Effector memory CD4-positive, alpha-beta T cell (primary cell): Measurements from ENCODE around the gene CSMD2.

ENCODE experiments used
- DNase-seq, 3 donors: peaks; one replicate each; pipeline ENCODE4 v3.0.0-alpha.2; 2020
- H3K27ac ChIP-seq: 2 replicates; pipeline ENCODE4 v1.7.0; 2013; ENCODE audit warnings: mild to moderate bottlenecking, low read length, moderate library complexity; ENCODE audit not compliant: insufficient read depth, poor library complexity, severe bottlenecking
- H3K27me3 ChIP-seq: replicated peaks from 2 replicates; pipeline ENCODE4 v1.7.0; 2013; ENCODE audit warnings: mild to moderate bottlenecking, low read length; ENCODE audit not compliant: insufficient read depth, control insufficient read depth, poor library complexity, severe bottlenecking
- H3K36me3 ChIP-seq: 2 replicates; pipeline ENCODE4 v1.7.0; 2013; ENCODE audit warnings: mild to moderate bottlenecking, low read length, moderate library complexity; ENCODE audit not compliant: control insufficient read depth, insufficient read depth
- H3K4me1 ChIP-seq: 2 replicates; pipeline ENCODE4 v1.7.0; 2013; ENCODE audit warnings: low read length, mild to moderate bottlenecking; ENCODE audit not compliant: control insufficient read depth, insufficient read depth, poor library complexity, severe bottlenecking
- H3K4me3 ChIP-seq: 2 replicates; pipeline ENCODE4 v1.7.0; 2013; ENCODE audit warnings: low read length, low read depth, mild to moderate bottlenecking; ENCODE audit not compliant: insufficient read depth, poor library complexity, severe bottlenecking
- H3K9me3 ChIP-seq: 2 replicates; pipeline ENCODE4 v1.7.0; 2013; ENCODE audit warnings: mild to moderate bottlenecking, low read length, moderate library complexity; ENCODE audit not compliant: control insufficient read depth

Gene CSMD2

DNA sequence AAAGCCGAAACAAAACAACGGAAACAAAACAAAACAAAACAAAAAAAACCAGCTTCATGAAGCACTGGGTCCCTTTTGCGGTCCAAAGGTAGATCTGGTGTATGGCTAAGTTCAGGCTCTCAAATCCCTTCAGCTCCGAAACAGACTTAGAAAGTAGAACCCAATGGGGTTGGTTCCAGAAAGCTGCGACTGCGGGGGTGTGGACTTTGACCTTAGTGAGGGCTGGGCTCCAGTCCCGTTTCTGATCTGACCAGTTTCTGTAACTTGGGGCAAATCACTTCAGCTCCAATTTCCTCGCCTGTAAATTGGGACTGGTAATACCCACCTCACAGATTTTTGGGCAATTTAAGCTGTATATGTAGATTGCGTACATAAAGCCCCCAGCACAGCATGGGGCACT, 587.4 kb downstream of the CSMD2 start:
- no peak for DNase-seq
- H3K4me3 ChIP-seq, result no peak overlapping the region
- no peaks in the 10 kb centered on the region for H3K9me3 ChIP-seq
- H3K27ac ChIP-seq, result no peak overlapping the region
- peaks cover 4% of the 10 kb centered on the region for H3K27me3 ChIP-seq
- no peaks in the 10 kb centered on the region for H3K4me1 ChIP-seq
- no peaks in the 10 kb centered on the region for H3K36me3 ChIP-seq

DNA sequence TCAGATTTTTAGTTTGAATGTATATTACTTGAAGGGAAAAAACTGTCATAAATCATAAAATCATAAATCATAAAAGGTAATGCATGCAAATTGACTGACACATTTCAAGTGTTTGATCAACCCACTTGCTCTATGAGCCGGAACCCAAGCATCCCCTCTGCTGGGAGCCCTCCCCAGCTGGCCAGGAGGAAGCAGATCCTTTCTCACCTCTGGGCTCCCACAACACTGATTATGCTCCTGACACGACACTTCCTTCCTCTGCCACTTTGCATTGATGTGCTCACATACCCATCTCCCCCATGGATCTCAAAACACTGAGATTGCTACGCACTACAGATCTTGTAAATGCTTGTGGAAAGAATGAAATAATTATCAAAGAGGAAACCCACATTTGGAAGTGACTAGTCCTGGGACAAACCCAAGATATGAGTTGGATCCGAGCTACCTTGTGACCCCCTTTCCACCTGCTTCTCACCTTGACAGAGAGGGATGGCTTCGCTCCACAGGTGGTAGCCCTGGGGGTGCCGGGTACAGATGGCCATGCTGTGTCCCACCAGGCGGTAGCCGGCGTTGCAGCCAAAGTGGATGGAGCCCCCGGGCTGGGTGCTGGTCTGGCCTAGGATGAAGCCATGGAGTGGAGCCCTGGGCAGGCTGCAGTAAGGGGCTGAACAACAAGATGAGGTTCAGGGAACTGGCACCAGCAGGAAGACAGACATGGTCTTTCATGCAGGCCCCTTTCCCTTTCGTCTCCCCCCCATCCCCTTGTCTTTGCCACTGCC, 588.0 kb downstream of the CSMD2 start:
- Histone ChIP-seq H3K4me1 (no peaks in the 10 kb centered on the region), H3K4me3 (no peak overlapping the region), H3K36me3 (no peaks in the 10 kb centered on the region), H3K27me3 (peaks cover 4% of the 10 kb centered on the region), H3K9me3 (no peaks in the 10 kb centered on the region), H3K27ac (no peak overlapping the region)
- DNase-seq, result no peak

DNA sequence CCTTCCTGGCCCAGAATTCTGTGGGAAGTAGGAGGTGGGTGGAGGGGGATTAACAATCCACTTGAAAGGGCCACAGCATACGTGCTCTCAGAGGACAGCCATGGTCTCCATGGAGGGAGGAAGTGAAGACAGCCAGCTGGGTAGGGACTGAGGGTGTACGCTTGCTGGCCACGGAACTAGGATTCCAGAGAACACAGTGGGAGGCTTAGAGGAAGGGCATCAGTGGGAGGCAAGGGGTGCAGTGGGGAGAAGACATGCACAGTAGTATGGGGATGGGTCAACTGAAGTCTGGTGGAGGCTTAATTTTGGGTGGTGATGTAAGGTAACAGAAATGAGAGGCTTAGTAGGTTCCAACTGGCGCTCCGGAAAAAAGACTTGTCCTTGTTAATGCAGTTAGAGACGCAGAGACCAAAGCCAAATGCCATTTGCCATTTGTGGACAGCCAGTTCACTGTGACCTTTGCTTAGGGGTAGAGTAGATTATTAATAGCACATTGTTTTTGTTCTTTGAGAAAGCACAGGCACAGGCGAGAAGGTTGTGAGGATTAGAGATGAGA, 589.6 kb downstream of the CSMD2 start:
- DNase-seq, result no peak
- no peak overlapping the region for H3K4me3 ChIP-seq
- no peak overlapping the region for H3K27ac ChIP-seq
- peaks cover 4% of the 10 kb centered on the region for H3K27me3 ChIP-seq
- H3K9me3 ChIP-seq, result no peaks in the 10 kb centered on the region
- no peaks in the 10 kb centered on the region for H3K36me3 ChIP-seq
- H3K4me1 ChIP-seq, result no peaks in the 10 kb centered on the region

DNA sequence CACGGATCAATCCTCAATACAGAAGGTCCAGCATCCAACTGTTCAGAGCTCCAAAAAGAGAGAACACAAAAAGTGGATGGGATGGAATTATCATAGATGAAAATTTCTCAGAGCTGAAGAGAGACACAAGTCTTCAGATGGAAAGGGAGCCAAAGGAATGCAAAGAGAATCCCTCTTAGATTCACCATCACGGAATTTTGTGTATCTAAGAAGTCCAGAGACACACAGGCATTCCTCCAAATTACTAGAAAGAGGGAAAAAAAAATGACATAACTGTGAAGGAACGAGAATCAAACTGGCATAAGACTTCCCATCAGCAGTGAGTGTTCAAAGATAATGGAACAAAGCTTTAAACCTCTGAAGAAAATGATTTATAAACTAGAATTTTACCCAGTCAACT, 591.4 kb downstream of the CSMD2 start:
- Histone ChIP-seq H3K4me1 (no peaks in the 10 kb centered on the region), H3K27ac (no peak overlapping the region), H3K9me3 (no peaks in the 10 kb centered on the region), H3K36me3 (no peaks in the 10 kb centered on the region), H3K27me3 (peaks cover 4% of the 10 kb centered on the region), H3K4me3 (no peak overlapping the region)
- no peak for DNase-seq

DNA sequence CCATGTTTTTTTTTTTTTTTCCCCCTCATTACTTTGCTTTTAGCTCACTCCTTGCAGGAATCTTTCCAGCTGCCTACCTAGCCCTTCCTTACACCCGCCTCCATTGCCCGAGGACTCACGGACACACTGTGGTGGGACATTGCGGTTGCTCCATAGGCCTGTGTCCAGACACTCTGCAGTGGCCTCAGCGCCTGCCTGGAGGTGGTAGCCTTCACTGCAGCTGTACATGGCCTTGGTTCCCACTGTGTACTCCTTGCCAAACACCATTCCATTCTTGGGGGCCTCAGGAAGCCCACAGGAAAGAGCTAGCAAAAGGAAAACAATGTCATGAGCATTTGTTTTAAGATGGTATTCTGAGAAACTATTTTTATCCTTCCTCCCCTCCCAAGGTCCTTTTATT, 592.6 kb downstream of the CSMD2 start:
- Histone ChIP-seq H3K4me3 (no peak overlapping the region), H3K27ac (no peak overlapping the region)
- no peak for DNase-seq

DNA sequence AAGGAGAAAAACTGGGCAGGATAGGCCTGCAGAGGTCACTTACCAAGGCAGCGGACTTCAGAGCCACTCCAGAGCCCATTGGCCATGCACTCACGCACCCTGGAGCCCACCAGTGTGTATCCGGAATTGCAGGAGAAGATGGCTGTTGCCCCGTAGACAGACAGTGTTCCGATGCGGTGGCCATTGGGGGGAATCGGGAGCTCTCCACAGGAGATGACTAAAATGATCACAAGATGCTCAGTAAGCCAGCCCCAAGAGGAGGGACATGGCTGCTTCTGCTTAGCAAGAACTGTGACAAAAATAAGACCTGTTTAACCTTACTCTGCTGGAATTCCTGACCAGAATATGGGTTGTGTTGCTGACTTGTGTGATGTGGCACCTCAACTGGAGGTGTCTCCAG, 595.7 kb downstream of the CSMD2 start:
- H3K27ac ChIP-seq, result no peak overlapping the region
- H3K36me3 ChIP-seq, result no peaks in the 10 kb centered on the region
- no peak overlapping the region for H3K4me3 ChIP-seq
- DNase-seq, result no peak
- H3K9me3 ChIP-seq, result no peaks in the 10 kb centered on the region
- peaks cover 4% of the 10 kb centered on the region for H3K27me3 ChIP-seq
- no peaks in the 10 kb centered on the region for H3K4me1 ChIP-seq

More for the DNA sequence above, 592.6 kb downstream of the CSMD2 start:
- Histone ChIP-seq H3K4me1 (no peaks in the 10 kb centered on the region), H3K27me3 (peaks cover 4% of the 10 kb centered on the region), H3K36me3 (no peaks in the 10 kb centered on the region), H3K9me3 (no peaks in the 10 kb centered on the region)

DNA sequence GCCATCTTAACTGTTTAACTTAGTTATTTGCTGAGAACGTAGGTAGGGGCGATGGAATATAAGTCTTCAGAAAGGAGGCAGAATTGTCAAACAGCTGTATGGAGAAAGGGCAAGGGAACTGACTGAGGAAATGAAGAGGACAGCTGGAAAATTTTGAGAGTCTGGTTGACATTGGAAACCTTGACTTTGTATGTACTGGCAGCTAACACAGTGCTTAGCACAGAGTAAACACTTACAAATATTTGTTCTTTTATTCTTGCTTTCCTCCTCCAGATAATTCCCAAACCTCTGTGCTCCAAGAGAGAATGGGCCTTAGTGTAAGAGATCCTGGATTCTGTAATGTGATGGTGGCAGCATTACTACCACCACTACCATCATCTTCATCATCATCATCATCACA, 601.3 kb downstream of the CSMD2 start:
- DNase-seq, result no peak
- no peaks in the 10 kb centered on the region for H3K9me3 ChIP-seq
- H3K27ac ChIP-seq, result no peak overlapping the region
- no peaks in the 10 kb centered on the region for H3K36me3 ChIP-seq
- no peaks in the 10 kb centered on the region for H3K4me1 ChIP-seq
- no peaks in the 10 kb centered on the region for H3K27me3 ChIP-seq
- no peak overlapping the region for H3K4me3 ChIP-seq

DNA sequence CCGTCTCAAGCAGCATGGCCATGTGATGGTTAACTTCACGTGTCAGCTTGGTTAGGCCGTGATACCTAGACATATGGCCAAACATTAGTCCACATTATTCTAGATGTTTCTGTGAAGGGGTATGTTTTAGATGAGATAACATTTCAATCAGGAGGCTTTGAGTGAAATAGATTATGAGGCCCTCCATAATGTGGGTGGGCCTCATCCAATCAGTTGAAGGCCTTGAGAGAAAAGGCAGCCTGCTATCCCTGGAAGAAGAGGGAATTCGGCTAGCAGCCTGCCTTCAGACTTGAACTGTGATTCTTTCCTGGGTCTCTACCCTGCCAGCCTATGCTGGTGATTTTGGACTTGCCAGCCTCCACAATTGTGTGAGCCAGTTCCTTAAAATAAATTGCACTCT, 602.5 kb downstream of the CSMD2 start:
- Histone ChIP-seq H3K27ac (no peak overlapping the region), H3K9me3 (no peaks in the 10 kb centered on the region)
- no peak for DNase-seq

DNA sequence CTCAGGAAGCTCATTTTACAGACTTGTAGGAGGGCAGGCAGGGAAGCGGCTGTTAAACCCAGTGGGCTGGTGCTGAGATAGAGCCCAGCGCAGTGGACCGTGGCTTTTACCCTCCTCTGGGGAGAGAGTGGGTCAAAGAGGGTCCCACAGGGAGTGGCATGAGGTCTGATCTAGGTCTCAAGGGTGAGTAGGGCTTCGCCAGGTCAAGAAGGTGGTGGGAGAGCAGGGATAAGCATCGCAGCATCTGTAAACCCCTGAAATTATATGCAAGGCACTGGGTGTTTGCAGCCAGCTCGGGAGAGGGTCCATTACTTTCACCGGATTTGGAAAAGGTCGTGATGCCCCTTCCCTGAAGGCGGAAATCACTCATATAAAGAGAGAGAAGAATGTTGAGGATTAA, 603.5 kb downstream of the CSMD2 start:
- Histone ChIP-seq H3K27me3 (no peaks in the 10 kb centered on the region), H3K27ac (no peak overlapping the region), H3K4me3 (no peak overlapping the region), H3K4me1 (no peaks in the 10 kb centered on the region), H3K9me3 (no peaks in the 10 kb centered on the region), H3K36me3 (no peaks in the 10 kb centered on the region)
- DNase-seq, result no peak

More for the DNA sequence above, 602.5 kb downstream of the CSMD2 start:
- no peak overlapping the region for H3K4me3 ChIP-seq
- no peaks in the 10 kb centered on the region for H3K27me3 ChIP-seq
- H3K36me3 ChIP-seq, result no peaks in the 10 kb centered on the region
- H3K4me1 ChIP-seq, result no peaks in the 10 kb centered on the region

DNA sequence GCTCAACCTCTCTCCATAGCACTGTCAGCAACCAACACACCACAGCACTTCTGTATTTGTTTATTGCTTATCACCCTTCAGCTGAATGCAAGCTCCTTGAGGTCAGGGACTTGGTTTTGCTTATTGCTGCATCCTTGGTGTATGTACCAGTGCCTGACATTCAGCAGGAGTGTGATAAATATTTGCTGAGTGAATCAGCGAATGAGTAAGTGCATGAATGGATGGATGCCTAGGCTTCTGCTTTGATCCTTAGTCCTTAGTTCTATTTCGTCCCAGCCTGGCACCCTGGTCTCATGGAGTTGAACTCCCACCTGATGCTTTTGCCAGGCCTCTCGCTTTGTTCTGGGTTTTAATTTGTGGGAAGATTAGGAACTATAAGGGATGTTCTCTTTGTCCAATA, 604.4 kb downstream of the CSMD2 start:
- DNase-seq, result no peak
- Histone ChIP-seq H3K4me3 (no peak overlapping the region), H3K27ac (no peak overlapping the region), H3K9me3 (no peaks in the 10 kb centered on the region), H3K4me1 (no peaks in the 10 kb centered on the region), H3K27me3 (no peaks in the 10 kb centered on the region), H3K36me3 (no peaks in the 10 kb centered on the region)
